Activated T-helper 1 cell treated with anti-CD3 and anti-CD28 coated beads, Interleukin-2, amount 50 U/mL, for 16 hours (primary cell): ENCODE measurements around the gene PI4KA.
"Not testable (repeated sequence)": the region's sequence is repeated elsewhere in the genome, so short reads cannot be mapped to it uniquely, and the experiment has no call there.

Experiments
- DNase-seq, 2 donors: peaks; one replicate each; pipeline ENCODE4 v3.0.0-alpha.2; 2020; ENCODE audit warnings: low read depth in 1 of 2, low spot score in 1 of 2

PI4KA gene

DNA sequence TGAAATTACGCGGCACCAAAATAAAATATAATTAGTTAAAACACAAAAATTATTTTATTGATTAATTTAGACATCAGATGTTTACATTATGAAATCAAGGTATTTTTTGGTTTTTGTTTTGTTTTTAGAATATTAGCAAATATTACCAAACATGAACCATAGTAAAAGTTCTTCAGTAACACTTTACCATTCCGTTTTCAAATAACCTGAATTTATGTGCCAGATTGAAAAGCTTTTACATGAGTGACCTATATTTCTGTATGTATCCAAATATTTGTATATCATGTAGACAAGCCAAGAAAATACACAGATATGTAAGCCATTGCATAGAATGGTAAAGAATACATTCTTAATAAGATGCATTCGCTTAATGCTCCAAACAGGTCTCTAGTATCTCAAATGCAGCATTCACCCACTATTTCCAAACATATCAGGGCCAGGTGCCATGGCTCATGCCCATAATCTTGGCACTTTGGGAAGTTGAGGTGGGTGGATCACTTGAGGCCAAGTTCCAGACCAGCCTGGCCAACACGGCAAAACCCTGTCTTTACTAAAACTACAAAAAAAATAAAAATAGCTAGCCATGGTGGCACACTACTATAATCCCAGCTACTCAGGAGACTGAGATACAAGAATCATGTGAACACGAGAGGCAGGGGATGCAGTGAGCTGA lies 187.1 kb downstream of the PI4KA start:
- DNase-seq = no peak

DNA sequence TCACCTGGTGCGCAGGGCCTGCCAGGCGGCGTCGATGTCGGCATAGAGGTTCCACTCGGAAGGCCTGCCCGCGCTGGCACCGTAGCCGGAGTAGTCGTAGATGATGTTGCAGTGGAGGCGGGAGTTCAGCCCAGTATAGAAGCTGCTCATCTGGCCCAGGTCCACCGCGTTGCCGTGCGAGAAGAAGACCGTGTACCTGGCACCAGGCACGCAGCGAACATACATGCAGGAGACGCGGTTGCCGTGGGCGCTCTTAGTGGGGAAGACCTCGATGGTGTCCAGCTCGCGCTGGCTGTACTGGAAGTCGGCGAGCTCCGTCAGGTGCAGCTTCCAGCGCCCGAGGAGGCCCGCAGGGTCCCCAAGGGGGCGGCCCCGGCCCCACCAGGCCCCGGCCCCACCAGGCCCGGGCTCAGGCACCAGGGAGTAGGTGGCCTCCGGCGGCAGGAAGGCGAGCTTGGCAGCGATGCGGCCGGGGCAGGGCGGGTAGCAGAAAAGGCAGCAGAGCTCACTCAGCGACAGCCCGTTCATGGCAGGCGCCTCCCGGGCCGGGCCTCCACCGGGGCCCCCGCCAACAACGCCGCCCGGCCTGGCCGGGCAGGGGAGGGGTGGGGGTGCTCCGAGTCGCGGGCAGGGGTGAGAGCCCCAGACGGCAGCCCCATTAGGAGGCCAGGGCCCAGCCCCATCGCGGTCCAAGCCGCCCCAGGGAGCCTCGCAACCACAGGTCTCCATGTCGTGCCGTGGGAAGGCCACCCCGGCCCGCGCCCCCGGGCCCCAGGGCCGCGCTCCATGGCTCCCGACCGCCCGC lies 188.0 kb downstream of the PI4KA start:
- not testable (repeated sequence) for DNase-seq

DNA sequence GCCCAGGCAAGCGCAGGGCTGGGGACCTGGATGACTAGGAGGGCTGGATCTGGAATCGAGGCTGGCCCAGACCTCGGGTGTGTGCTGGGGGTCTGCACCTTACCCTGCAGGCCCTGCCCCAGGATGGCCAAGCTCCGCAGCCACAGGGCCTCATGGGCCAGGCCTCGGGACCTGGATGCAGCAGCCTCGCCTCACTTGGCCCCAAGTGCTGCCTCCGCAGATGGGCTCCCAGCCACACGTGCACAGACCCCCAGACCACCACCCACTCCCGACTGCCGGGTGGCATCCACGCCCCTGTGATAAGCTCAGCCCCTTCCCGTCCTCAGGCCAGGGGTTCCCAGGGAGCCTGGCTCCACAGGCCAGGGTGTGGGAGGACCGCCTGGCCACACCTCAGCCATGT lies 188.7 kb downstream of the PI4KA start:
- DNase-seq = not testable (repeated sequence)

DNA sequence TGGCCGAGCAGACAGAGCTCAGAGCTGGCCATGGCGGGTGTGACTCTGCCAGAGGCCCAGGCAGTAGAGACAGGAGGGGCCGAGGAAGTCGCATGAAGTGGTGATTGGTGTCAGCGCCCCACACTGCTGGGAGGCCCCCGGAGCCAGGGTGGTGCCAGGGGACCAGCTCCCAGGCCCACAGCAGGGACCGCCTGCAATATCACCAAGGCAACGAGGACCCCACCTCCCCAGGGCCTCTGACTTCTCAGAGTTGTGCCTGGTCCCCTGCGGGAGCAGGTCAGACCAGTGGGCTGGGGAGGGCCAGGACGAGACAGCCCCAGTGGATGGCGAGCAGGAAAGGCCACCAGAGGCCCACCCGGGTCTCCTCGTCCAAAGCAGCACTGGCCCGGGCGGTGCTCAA lies 189.1 kb downstream of the PI4KA start:
- DNase-seq = not testable (repeated sequence)

DNA sequence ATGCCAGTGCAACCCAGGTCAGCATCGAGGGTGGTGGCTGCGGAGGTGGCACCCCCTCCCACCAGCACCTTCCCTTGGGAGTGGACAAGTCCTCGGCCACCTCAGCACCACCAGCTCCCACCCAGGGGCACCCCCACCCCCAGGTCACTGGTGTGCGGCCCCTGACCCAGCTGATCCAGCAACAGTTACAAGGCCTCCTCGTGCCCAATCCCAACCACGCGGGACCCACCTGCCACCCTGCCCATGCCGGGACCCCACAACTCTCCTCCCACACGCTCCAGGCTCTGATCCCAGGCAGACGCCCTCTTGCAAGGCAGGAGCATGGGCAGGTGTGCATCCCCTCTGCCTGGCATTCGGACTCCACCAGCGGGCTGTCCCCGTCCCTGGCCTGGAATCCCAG lies 189.8 kb downstream of the PI4KA start:
- not testable (repeated sequence) for DNase-seq

DNA sequence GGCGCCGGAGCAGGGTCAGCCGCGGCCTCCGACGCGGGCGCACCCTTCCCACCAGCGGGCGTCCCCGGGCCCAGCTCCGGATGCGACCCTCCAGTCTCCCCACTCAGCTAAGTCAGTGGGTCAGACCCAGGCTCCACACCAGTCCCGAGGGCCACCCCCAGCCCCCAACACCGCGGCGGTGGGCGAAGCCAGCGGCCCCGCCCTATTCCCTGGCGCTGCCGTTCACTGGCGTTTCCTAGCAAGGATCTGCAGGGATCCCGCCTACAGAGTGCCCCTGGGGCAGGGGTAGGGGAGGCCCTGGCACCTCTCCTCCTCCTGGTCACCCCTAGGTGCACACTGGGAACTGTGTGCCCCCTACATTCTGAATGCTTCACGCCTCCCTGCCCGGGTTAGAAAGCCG lies 190.4 kb downstream of the PI4KA start:
- DNase-seq = not testable (repeated sequence)

DNA sequence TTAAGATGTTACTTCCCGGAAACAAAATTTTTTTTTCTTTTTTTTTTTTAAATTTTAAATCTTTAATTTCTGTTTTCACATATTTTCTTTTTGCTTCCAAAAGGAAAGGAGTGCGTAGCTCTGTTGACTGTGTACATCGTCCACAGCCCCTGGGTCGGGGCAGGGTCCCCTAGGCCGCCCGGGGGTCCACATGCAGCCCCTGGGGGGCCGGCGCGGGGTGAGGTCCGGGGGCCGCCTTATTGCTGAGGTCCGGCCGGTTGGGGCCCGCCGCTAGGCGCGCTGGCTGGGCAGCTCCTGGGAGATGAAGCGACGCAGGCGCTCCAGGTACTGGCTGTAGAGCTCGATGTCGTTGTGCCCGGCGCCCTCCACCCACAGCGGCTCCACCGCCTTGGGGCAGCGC lies 191.1 kb downstream of the PI4KA start:
- not testable (repeated sequence) for DNase-seq

DNA sequence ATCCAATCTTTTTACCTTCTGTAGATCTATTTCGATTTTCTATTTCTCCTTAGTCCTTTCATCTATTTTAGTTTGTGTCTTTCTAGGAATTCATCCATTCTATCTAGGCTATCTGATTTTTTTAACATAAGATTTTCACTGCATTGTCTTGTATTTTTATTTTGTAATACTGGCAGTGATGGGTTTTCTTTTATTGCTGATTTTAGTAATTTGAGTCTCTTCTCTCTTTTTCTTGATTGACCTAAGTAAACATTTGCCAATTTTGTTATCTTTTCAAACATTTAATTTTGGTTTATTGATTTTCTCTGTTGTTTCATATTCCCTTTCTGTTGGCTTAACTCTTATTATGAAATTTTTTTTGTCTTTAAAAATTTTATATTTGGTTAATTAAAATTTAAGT lies 192.1 kb downstream of the PI4KA start:
- no peak for DNase-seq

DNA sequence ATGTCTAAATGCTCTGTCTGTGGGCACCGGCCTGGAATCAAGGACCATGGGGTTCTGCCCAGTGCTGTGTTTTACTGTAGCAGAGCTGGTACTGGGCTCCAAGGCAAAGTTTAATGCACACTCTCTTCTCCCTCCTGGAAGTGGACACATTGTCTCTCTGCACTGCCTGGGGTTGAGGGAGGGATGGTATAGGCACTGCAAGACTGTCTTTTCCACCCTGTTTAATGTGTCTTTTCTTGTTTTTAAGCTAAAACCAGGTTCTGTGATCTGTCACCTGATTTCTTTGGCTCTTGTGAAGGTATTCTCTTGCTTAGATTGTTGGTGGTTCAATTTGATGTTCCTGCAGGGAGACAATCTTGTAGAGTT lies 194.0 kb downstream of the PI4KA start:
- DNase-seq = no peak

DNA sequence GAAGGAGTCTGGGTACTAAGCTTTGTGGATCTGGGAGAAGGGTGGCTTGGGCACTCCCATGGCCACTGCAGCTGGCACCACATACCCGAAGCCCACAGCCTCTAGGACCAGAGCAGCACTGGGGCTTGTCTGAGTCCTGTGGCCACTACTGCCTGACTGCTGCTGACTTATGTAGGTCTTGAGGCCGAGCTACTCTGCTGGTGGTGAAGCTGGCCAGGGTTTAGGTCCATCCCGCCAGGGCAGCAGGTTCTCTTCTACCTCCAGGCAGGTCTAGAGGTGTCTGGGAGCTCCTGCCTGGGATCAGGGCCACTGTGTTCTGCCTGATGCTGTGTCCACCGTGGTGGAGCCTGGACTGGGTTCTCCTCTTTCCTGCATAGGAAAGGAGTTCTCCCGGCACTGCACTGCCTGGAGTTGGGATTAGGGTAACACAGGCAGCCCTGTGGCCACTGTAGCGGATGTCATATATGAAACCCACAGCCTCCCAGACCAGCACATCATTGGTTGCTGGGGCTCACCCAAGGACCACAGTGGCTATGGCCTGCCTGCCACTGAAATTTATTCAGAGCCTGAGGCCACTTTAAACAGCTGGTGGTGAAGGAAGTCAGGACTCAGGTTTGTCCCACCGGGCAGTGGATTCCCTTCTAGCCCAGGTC lies 194.5 kb downstream of the PI4KA start:
- no peak for DNase-seq

DNA sequence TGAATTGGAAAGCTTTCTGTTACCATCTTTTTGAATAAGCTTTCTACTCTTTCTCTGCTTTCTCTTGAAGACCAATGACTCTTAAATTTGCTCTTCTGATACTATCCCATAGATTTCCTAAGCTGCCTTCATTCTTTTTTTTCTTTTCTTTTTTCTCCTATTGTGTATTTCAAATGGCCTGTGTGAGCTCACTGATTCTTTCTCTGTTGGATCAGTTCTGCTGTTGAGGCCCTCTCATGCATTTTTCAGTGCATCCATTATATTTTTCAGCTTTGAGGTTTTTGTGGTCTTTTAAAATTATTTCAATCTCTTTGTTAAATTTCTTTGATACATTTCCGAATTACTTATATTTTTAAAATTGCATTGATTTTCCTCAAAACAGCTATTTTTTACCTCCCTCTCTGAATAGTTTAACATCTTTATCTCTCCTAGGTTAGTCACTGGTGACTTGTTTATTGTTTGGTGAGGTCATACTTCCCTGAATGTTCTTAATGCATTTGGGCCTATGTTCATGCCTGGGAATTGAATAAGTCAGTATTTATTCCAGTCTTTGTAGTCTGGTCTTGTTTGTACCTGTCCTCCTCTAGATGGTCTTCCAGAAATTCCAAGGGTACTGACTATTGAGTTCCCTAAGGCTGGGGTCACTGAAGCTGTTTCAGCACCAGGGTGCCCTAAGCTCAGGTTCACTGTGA lies 195.3 kb downstream of the PI4KA start:
- no peak for DNase-seq

DNA sequence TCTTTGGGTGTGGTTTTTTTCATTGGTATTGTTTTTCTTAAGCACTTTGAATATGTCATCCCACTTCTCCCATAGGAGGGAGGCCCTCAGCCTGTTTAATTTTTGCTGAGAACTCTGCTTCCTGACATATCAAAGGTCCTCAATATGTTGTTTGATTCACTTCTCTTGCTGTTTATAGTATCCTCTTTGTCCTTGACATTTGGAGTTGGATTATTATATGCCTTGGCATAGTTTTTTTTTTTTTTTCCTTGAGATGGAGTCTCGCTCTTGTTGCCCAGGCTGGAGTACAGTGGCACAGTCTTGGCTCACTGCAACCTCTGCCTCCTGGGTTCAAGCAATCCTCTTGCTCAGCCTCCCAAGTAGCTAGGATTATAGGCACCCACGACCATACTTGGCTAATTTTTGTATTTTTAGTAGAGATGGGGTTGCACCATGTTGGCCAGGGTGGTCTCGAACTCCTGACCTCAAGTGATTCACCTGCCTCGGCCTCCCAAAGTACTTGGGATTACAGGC lies 196.0 kb downstream of the PI4KA start:
- DNase-seq = not testable (repeated sequence)

DNA sequence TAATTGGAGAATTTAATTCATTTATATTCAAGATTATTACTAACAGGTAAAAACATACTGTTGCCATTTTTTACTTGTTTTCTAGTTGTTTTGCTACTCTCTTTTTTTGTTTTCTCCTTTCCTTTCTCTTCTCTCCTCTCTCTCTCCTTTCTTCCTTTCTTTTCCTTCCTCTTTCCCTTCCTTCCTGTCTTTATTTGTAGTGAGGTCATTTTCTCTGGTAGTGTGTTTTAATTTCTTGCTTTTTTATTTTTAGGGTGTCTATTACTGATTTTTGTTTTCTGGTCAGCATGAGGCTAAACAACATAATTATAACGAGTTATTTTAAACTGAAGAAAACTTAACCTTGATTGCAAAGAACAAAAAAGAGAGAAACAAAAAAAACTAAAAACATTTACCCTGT lies 197.1 kb downstream of the PI4KA start:
- DNase-seq = no peak

DNA sequence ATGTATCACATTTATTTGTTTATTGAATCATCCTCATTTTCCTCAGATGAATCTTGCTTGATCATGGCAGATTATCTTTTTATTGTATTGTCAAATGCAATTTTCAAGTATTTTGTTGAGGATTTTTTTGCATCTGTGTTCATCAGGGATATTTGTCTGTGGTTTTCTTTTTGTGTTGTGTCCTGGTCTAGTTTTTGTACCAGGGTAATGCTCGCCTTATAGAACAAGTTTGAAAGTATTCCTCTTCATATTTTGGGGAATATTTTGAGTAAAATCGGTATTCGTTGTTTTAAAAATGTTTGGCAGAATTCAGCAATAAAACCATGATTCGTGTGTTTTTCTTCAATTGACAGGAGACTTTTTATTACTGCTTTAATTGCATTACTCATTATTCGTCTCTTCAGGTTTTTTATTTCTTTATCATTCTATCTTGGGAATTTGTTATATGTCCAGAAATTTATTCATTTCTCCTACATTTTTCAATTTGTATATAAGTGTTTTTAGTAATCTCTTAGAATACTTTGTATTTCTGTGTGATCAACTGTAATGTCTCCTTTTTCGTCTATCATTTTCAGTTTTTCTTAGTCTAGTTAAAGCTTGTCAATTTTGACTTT lies 198.1 kb downstream of the PI4KA start:
- DNase-seq = no peak

DNA sequence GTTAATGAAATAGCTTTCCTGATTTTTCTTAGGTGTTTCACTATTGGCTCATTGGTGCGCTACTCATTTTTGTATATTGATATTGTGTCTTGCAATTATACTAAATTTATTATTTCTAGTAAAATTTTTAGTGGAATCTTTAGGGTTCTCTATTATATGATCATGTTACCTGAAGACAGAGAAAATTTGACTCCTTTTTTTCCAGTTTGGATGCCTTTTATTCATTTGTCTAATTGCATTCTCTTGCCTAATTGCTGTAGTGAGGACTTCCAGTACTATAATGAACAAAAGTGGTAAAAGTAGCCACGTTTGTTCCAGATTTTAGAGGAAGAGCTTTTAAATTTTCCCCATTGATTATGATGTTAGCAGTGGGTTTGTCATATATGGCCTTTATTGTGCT lies 198.7 kb downstream of the PI4KA start:
- DNase-seq = no peak

DNA sequence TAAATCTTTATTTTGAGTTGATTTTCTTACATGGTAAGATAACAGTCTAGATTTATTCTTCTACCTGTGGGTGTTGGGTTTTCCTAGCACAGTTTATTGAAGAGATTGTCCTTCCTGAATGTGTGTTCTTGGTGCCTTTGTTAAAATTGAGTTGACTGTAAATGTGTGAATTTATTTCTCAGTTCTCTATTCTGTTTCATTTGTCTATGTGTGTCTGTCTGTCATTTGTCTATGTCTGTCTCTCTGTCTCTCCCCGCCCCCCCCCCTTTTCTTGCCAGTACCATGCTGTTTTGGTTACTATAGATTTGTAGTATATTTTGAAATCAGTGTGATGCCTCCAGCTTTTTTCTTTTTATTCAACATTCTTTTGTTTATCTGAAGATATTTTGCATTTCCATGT lies 199.4 kb downstream of the PI4KA start:
- no peak for DNase-seq

DNA sequence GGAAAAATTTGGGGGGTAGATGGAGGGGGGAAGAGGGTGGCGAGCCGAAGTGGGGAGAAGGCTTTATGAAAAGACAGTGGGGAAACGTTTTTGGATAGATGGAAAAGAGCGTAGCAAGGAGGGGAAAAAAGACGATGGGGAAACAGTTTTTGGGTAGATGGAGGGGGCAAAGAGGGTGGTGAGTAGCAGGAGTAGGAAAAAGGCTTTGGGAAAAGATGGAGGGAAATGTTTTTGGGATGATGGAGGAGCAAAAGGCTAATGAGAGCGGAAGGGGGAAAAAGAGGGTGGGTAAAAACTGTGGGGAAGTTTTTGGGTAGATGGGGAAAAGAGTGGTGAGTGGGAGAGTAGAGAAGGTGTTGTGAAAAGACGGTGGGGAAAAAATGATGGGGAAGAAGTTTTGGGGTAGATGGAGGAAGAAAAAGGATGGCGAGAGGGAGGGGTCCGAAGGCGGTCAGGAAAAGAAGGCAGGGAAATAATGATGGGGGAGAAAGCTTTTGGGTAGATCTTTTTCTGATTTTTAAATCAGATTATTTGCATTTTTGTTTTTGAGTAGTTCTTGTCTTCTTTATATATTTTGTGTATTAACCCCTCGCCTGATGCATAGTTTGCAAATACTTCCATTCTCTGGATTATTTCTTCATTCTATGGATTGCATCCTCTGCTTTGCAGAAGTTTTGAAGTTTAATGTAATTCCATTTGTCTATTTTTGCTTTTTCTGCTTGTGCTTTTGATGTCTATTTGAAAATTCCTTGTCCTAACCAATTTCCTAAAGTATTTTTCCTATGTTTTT lies 200.0 kb downstream of the PI4KA start:
- no peak for DNase-seq

DNA sequence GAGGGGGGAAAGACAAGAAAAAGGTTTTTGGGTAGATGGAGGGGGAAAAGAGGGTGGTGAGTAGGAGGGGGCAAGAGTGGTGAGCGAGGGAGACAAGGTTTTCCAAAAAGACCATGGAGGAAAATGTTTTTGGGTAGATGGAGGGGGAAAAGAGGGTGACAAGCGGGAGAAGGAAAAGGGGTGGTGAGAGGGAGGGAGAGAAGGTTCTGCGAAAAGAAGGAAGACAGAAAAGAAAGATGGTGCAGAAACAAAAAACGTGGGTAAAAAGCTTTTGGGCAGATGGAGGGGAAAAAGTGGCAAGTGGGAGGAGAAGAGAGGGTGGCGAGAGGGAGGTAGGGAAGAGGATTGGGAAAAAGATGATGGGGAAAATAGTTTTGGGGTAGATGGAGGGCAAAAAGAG lies 200.6 kb downstream of the PI4KA start:
- no peak for DNase-seq
